Neural cell (in vitro differentiated cells): Measurements from ENCODE around the gene INTS7. TPM values are rescaled to one million over a fixed set of nuclear protein-coding genes. Genes with fewer than 3 reads are reported as not detected.
"Not testable (repeated sequence)": the region's sequence is repeated elsewhere in the genome, so short reads cannot be mapped to it uniquely, and the experiment has no call there.

ENCODE experiments used
- H2AFZ ChIP-seq: fragments of 200-600, 300-800 bp; sonication (generic), shearing (Covaris generic); 2 replicates; pipeline ENCODE4 v1.6.0; 2014; ENCODE audit warnings: low read depth, mild to moderate bottlenecking, antibody characterized with exemption, low read length, moderate library complexity
- H3F3A ChIP-seq: fragments of 200-600 bp; shearing (Covaris generic); 2 replicates; pipeline ENCODE4 v1.6.1; 2016; ENCODE audit warnings: mild to moderate bottlenecking, moderate library complexity, mixed read lengths, antibody characterized with exemption, low read length; ENCODE audit not compliant: insufficient read depth, poor library complexity, severe bottlenecking
- H3K27ac ChIP-seq: fragments of 200-600, 300-800 bp; sonication (generic), shearing (Covaris generic); 2 replicates; pipeline ENCODE4 v1.5.1; 2014; ENCODE audit warnings: mild to moderate bottlenecking, low read length, moderate library complexity
- H3K27me3 ChIP-seq: fragments of 300-800, 200-600 bp; sonication (generic), shearing (Covaris generic); 2 replicates; pipeline ENCODE4 v1.6.0; 2014; ENCODE audit warnings: mild to moderate bottlenecking, low read depth, low read length, moderate library complexity; ENCODE audit not compliant: insufficient read depth
- H3K36me3 ChIP-seq: fragments of 300-800, 200-600 bp; sonication (generic), shearing (Covaris generic); 2 replicates; pipeline ENCODE4 v1.5.1; 2014; ENCODE audit warnings: mild to moderate bottlenecking, antibody characterized with exemption, low read length, moderate library complexity; ENCODE audit not compliant: insufficient read depth
- H3K4me2 ChIP-seq: fragments of 300-800, 200-600 bp; sonication (generic), shearing (Covaris generic); 2 replicates; pipeline ENCODE4 v1.6.0; 2014; ENCODE audit warnings: mild to moderate bottlenecking, low read length
- H3K4me3 ChIP-seq: fragments of 300-800, 200-600 bp; sonication (generic), shearing (Covaris generic); 2 replicates; pipeline ENCODE4 v1.5.1; 2014; ENCODE audit warnings: mild to moderate bottlenecking, low read length, moderate library complexity
- H3K79me2 ChIP-seq: fragments of 200-600 bp; shearing (Covaris generic); replicated peaks from 2 replicates; pipeline ENCODE4 v1.6.0; 2014; ENCODE audit warnings: mild to moderate bottlenecking, low read length, moderate library complexity; ENCODE audit not compliant: insufficient read depth
- H3K9ac ChIP-seq: fragments of 300-800, 200-600 bp; sonication (generic), shearing (Covaris generic); 2 replicates; pipeline ENCODE4 v1.6.1; 2016; ENCODE audit warnings: mild to moderate bottlenecking, low read length, mixed read lengths
- H3K9me2 ChIP-seq: fragments of 200-600 bp; shearing (Covaris generic); 2 replicates; pipeline ENCODE4 v1.6.1; 2016; ENCODE audit warnings: mild to moderate bottlenecking, low read length, mixed read lengths; ENCODE audit not compliant: insufficient read depth
- H3K9me3 ChIP-seq: fragments of 200-600, 300-800 bp; sonication (generic), shearing (Covaris generic); 2 replicates; pipeline ENCODE4 v1.6.1; 2016; ENCODE audit warnings: mild to moderate bottlenecking, mixed run types, low read length, moderate library complexity, mixed read lengths
- H4K20me1 ChIP-seq: fragments of 200-600 bp; shearing (Covaris generic); 2 replicates; pipeline ENCODE4 v1.6.1; 2016; ENCODE audit warnings: mild to moderate bottlenecking, mixed run types; ENCODE audit not compliant: insufficient read depth
- EP300 ChIP-seq: fragments of 450-650 bp; conservative IDR thresholded peaks from 2 replicates; pipeline ENCODE4 v1.6.1; 2014; ENCODE audit warnings: antibody characterized with exemption, mild to moderate bottlenecking, moderate library complexity; ENCODE audit not compliant: poor library complexity, severe bottlenecking
- EZH2 ChIP-seq: fragments of 200-600, 300-800 bp; shearing (Covaris generic), sonication (generic); IDR thresholded peaks from 2 replicates; pipeline ENCODE4 v1.6.1; 2014; ENCODE audit warnings: antibody characterized with exemption, low read length, borderline replicate concordance, mild to moderate bottlenecking; ENCODE audit not compliant: insufficient read depth, poor library complexity, severe bottlenecking
- MXI1 ChIP-seq: fragments of 450-650 bp; conservative IDR thresholded peaks from 2 replicates; pipeline ENCODE4 v1.6.1; 2014; ENCODE audit warnings: antibody characterized with exemption, mild to moderate bottlenecking; ENCODE audit not compliant: poor library complexity, severe bottlenecking
- POLR2AphosphoS5 ChIP-seq: IDR thresholded peaks from 2 replicates; pipeline ENCODE4 v1.6.1; 2012
- RAD21 ChIP-seq: fragments of 450-650 bp; conservative IDR thresholded peaks from 2 replicates; pipeline ENCODE4 v1.6.1; 2014; ENCODE audit warnings: antibody characterized with exemption, mild to moderate bottlenecking, moderate library complexity
- SMC3 ChIP-seq: fragments of 450-650 bp; conservative IDR thresholded peaks from 2 replicates; pipeline ENCODE4 v1.6.1; 2014; ENCODE audit warnings: antibody characterized with exemption, mild to moderate bottlenecking, moderate library complexity; ENCODE audit not compliant: poor library complexity
- TAF1 ChIP-seq: IDR thresholded peaks from 2 replicates; pipeline ENCODE4 v1.6.1; 2012; ENCODE audit warnings: low read depth
- polyA plus RNA-seq: library from polyadenylated mRNA; depleted of rRNA; stranded (reverse); fragments of >200 nt; gene quantifications from 2 replicates; pipeline ENCODE4 v1.2.3, GENCODE V29; 2014
- TF ChIP-seq, protein P1 (sequence below): IDR thresholded peaks from 2 replicates; pipeline ENCODE4 v1.6.1; 2012; ENCODE audit warnings: borderline replicate concordance
- TF ChIP-seq, protein P2 (sequence below): fragments of 450-650 bp; IDR thresholded peaks from 2 replicates; pipeline ENCODE4 v1.5.1; 2014; ENCODE audit warnings: antibody characterized with exemption, mild to moderate bottlenecking, moderate library complexity; ENCODE audit not compliant: poor library complexity, severe bottlenecking

The INTS7 gene
- polyA plus RNA-seq, 1 donor from 2014 or later, result 23.6 TPM

DNA sequence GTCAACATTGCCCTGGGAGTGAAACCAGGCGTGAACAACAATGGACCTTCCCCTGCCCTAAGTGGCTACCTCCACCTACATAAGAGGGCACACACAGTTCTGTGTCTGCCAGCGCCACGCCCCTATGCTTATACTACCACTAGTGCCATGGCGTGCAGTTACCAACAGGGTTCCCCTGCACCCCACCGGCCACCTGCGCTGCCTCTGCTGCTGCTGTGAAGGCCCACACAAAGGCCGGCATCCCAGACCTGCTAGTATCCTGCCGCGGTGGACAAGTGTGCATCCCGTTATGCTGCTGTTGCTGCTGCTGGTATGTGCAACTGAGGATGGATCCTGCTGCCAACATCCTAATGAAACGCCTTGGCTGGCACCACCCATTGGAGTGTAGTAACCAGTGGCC lies 75.7 kb downstream of the INTS7 start:
- Histone ChIP-seq H3K27me3 (no peaks in the 10 kb centered on the region), H3K9ac (no peak overlapping the region), H3K9me2 (no peaks in the 10 kb centered on the region), H4K20me1 (no peaks in the 10 kb centered on the region), H3F3A (no peaks in the 10 kb centered on the region), H2AFZ (no peak overlapping the region), H3K9me3 (no peaks in the 10 kb centered on the region), H3K79me2 (no peaks in the 10 kb centered on the region), H3K27ac (no peak overlapping the region), H3K4me3 (no peak overlapping the region), H3K36me3 (no peaks in the 10 kb centered on the region), H3K4me2 (no peak overlapping the region)
- TF ChIP-seq EP300 (no peak), RAD21 (no peak), SMC3 (no peak), EZH2 (no peak), TAF1 (no peak), POLR2AphosphoS5 (no peak), MXI1 (no peak)
- TF ChIP-seq, protein P1, sequence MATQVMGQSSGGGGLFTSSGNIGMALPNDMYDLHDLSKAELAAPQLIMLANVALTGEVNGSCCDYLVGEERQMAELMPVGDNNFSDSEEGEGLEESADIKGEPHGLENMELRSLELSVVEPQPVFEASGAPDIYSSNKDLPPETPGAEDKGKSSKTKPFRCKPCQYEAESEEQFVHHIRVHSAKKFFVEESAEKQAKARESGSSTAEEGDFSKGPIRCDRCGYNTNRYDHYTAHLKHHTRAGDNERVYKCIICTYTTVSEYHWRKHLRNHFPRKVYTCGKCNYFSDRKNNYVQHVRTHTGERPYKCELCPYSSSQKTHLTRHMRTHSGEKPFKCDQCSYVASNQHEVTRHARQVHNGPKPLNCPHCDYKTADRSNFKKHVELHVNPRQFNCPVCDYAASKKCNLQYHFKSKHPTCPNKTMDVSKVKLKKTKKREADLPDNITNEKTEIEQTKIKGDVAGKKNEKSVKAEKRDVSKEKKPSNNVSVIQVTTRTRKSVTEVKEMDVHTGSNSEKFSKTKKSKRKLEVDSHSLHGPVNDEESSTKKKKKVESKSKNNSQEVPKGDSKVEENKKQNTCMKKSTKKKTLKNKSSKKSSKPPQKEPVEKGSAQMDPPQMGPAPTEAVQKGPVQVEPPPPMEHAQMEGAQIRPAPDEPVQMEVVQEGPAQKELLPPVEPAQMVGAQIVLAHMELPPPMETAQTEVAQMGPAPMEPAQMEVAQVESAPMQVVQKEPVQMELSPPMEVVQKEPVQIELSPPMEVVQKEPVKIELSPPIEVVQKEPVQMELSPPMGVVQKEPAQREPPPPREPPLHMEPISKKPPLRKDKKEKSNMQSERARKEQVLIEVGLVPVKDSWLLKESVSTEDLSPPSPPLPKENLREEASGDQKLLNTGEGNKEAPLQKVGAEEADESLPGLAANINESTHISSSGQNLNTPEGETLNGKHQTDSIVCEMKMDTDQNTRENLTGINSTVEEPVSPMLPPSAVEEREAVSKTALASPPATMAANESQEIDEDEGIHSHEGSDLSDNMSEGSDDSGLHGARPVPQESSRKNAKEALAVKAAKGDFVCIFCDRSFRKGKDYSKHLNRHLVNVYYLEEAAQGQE, result no peak
- TF ChIP-seq, protein P2, sequence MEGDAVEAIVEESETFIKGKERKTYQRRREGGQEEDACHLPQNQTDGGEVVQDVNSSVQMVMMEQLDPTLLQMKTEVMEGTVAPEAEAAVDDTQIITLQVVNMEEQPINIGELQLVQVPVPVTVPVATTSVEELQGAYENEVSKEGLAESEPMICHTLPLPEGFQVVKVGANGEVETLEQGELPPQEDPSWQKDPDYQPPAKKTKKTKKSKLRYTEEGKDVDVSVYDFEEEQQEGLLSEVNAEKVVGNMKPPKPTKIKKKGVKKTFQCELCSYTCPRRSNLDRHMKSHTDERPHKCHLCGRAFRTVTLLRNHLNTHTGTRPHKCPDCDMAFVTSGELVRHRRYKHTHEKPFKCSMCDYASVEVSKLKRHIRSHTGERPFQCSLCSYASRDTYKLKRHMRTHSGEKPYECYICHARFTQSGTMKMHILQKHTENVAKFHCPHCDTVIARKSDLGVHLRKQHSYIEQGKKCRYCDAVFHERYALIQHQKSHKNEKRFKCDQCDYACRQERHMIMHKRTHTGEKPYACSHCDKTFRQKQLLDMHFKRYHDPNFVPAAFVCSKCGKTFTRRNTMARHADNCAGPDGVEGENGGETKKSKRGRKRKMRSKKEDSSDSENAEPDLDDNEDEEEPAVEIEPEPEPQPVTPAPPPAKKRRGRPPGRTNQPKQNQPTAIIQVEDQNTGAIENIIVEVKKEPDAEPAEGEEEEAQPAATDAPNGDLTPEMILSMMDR, result no peak

- H3K4me2 ChIP-seq, result no peak overlapping the region
- no peaks in the 10 kb centered on the region for H3K36me3 ChIP-seq
- TF ChIP-seq, protein P1, result no peak
- TF ChIP-seq POLR2AphosphoS5 (no peak), MXI1 (no peak), EP300 (no peak), TAF1 (no peak), RAD21 (no peak), EZH2 (no peak), SMC3 (no peak)
- TF ChIP-seq, protein P2, result no peak
- H3K9me2 ChIP-seq, result no peaks in the 10 kb centered on the region
- H3K27me3 ChIP-seq, result no peaks in the 10 kb centered on the region
- H3K9me3 ChIP-seq, result no peaks in the 10 kb centered on the region
- H3K27ac ChIP-seq, result no peak overlapping the region
- no peaks in the 10 kb centered on the region for H4K20me1 ChIP-seq
- no peak overlapping the region for H2AFZ ChIP-seq
- H3K4me3 ChIP-seq, result no peak overlapping the region
- no peaks in the 10 kb centered on the region for H3F3A ChIP-seq
- no peaks in the 10 kb centered on the region for H3K79me2 ChIP-seq
- H3K9ac ChIP-seq, result no peak overlapping the region
Observed at GRCh38 chr1:211959221-211959620, 76.1 kb downstream of the INTS7 start.

DNA sequence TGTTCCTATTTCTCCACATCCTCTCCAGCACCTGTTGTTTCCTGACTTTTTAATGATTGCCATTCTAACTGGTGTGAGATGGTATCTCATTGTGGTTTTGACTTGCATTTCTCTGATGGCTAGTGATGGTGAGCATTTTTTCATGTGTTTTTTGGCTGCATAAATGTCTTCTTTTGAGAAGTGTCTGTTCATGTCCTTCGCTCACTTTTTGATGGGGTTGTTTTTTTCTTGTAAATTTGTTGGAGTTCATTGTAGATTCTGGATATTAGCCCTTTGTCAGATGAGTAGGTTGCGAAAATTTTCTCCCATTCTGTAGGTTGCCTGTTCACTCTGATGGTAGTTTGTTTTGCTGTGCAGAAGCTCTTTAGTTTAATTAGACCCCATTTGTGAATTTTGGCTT lies 81.3 kb downstream of the INTS7 start:
- not testable (repeated sequence) for H3K9me2 ChIP-seq, H2AFZ ChIP-seq, H4K20me1 ChIP-seq, H3K36me3 ChIP-seq, H3K4me2 ChIP-seq, H3K9ac ChIP-seq, H3F3A ChIP-seq, H3K4me3 ChIP-seq, H3K79me2 ChIP-seq, H3K27ac ChIP-seq, H3K27me3 ChIP-seq, H3K9me3 ChIP-seq
